Neural cell (in vitro differentiated cells): ENCODE results near the gene NAV1. TPM values are rescaled to one million over a fixed set of nuclear protein-coding genes. Genes with fewer than 3 reads are reported as not detected.

Experiments used
- H2AFZ ChIP-seq: fragments of 200-600, 300-800 bp; sonication (generic), shearing (Covaris generic); 2 replicates; pipeline ENCODE4 v1.6.0; 2014; ENCODE audit warnings: low read depth, mild to moderate bottlenecking, antibody characterized with exemption, low read length, moderate library complexity
- H3F3A ChIP-seq: fragments of 200-600 bp; shearing (Covaris generic); 2 replicates; pipeline ENCODE4 v1.6.1; 2016; ENCODE audit warnings: mild to moderate bottlenecking, moderate library complexity, mixed read lengths, antibody characterized with exemption, low read length; ENCODE audit not compliant: insufficient read depth, poor library complexity, severe bottlenecking
- H3K27ac ChIP-seq: fragments of 200-600, 300-800 bp; sonication (generic), shearing (Covaris generic); 2 replicates; pipeline ENCODE4 v1.5.1; 2014; ENCODE audit warnings: mild to moderate bottlenecking, low read length, moderate library complexity
- H3K27me3 ChIP-seq: fragments of 300-800, 200-600 bp; sonication (generic), shearing (Covaris generic); 2 replicates; pipeline ENCODE4 v1.6.0; 2014; ENCODE audit warnings: mild to moderate bottlenecking, low read depth, low read length, moderate library complexity; ENCODE audit not compliant: insufficient read depth
- H3K36me3 ChIP-seq: fragments of 300-800, 200-600 bp; sonication (generic), shearing (Covaris generic); 2 replicates; pipeline ENCODE4 v1.5.1; 2014; ENCODE audit warnings: mild to moderate bottlenecking, antibody characterized with exemption, low read length, moderate library complexity; ENCODE audit not compliant: insufficient read depth
- H3K4me2 ChIP-seq: fragments of 300-800, 200-600 bp; sonication (generic), shearing (Covaris generic); 2 replicates; pipeline ENCODE4 v1.6.0; 2014; ENCODE audit warnings: mild to moderate bottlenecking, low read length
- H3K4me3 ChIP-seq: fragments of 300-800, 200-600 bp; sonication (generic), shearing (Covaris generic); 2 replicates; pipeline ENCODE4 v1.5.1; 2014; ENCODE audit warnings: mild to moderate bottlenecking, low read length, moderate library complexity
- H3K79me2 ChIP-seq: fragments of 200-600 bp; shearing (Covaris generic); replicated peaks from 2 replicates; pipeline ENCODE4 v1.6.0; 2014; ENCODE audit warnings: mild to moderate bottlenecking, low read length, moderate library complexity; ENCODE audit not compliant: insufficient read depth
- H3K9ac ChIP-seq: fragments of 300-800, 200-600 bp; sonication (generic), shearing (Covaris generic); 2 replicates; pipeline ENCODE4 v1.6.1; 2016; ENCODE audit warnings: mild to moderate bottlenecking, low read length, mixed read lengths
- H3K9me2 ChIP-seq: fragments of 200-600 bp; shearing (Covaris generic); 2 replicates; pipeline ENCODE4 v1.6.1; 2016; ENCODE audit warnings: mild to moderate bottlenecking, low read length, mixed read lengths; ENCODE audit not compliant: insufficient read depth
- H3K9me3 ChIP-seq: fragments of 200-600, 300-800 bp; sonication (generic), shearing (Covaris generic); 2 replicates; pipeline ENCODE4 v1.6.1; 2016; ENCODE audit warnings: mild to moderate bottlenecking, mixed run types, low read length, moderate library complexity, mixed read lengths
- H4K20me1 ChIP-seq: fragments of 200-600 bp; shearing (Covaris generic); 2 replicates; pipeline ENCODE4 v1.6.1; 2016; ENCODE audit warnings: mild to moderate bottlenecking, mixed run types; ENCODE audit not compliant: insufficient read depth
- EP300 ChIP-seq: fragments of 450-650 bp; conservative IDR thresholded peaks from 2 replicates; pipeline ENCODE4 v1.6.1; 2014; ENCODE audit warnings: antibody characterized with exemption, mild to moderate bottlenecking, moderate library complexity; ENCODE audit not compliant: poor library complexity, severe bottlenecking
- EZH2 ChIP-seq: fragments of 200-600, 300-800 bp; shearing (Covaris generic), sonication (generic); IDR thresholded peaks from 2 replicates; pipeline ENCODE4 v1.6.1; 2014; ENCODE audit warnings: antibody characterized with exemption, low read length, borderline replicate concordance, mild to moderate bottlenecking; ENCODE audit not compliant: insufficient read depth, poor library complexity, severe bottlenecking
- MXI1 ChIP-seq: fragments of 450-650 bp; conservative IDR thresholded peaks from 2 replicates; pipeline ENCODE4 v1.6.1; 2014; ENCODE audit warnings: antibody characterized with exemption, mild to moderate bottlenecking; ENCODE audit not compliant: poor library complexity, severe bottlenecking
- POLR2AphosphoS5 ChIP-seq: IDR thresholded peaks from 2 replicates; pipeline ENCODE4 v1.6.1; 2012
- RAD21 ChIP-seq: fragments of 450-650 bp; conservative IDR thresholded peaks from 2 replicates; pipeline ENCODE4 v1.6.1; 2014; ENCODE audit warnings: antibody characterized with exemption, mild to moderate bottlenecking, moderate library complexity
- SMC3 ChIP-seq: fragments of 450-650 bp; conservative IDR thresholded peaks from 2 replicates; pipeline ENCODE4 v1.6.1; 2014; ENCODE audit warnings: antibody characterized with exemption, mild to moderate bottlenecking, moderate library complexity; ENCODE audit not compliant: poor library complexity
- TAF1 ChIP-seq: IDR thresholded peaks from 2 replicates; pipeline ENCODE4 v1.6.1; 2012; ENCODE audit warnings: low read depth
- polyA plus RNA-seq: library from polyadenylated mRNA; depleted of rRNA; stranded (reverse); fragments of >200 nt; gene quantifications from 2 replicates; pipeline ENCODE4 v1.2.3, GENCODE V29; 2014
- TF ChIP-seq, protein P1 (sequence below): IDR thresholded peaks from 2 replicates; pipeline ENCODE4 v1.6.1; 2012; ENCODE audit warnings: borderline replicate concordance
- TF ChIP-seq, protein P2 (sequence below): fragments of 450-650 bp; IDR thresholded peaks from 2 replicates; pipeline ENCODE4 v1.5.1; 2014; ENCODE audit warnings: antibody characterized with exemption, mild to moderate bottlenecking, moderate library complexity; ENCODE audit not compliant: poor library complexity, severe bottlenecking

NAV1 gene
- polyA plus RNA-seq, 1 donor from 2014 or later = 33.2 TPM

DNA sequence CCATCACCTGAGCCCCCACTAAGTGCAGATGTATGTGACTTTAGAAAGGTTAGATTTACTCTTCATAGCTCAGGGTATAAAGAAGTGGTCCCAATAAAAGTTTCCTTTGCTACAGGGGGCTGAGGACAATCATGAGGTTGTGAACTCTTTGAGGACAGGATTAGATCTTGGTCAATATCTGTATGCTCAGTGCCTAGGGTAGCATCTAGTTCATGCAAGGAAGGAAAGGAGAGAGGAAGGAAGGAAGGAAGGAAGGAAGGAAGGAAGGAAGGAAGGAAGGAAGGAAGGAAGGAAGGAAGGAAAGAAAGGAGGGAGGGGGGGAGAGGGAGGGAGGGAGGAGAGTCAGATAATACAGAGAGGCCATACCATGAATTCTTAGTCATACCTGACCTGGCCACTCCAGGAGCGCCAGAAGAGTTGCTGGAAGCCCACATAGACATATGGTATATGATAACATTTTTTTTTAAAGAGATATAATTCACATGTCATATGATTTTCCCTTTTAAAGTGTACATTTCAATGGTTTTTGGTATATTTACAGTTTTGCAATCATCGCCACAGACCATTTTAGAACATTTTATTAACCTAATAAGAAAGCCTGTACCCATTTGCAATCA, 22.3 kb upstream of the NAV1 start:
- H3K27me3 ChIP-seq = no peaks in the 10 kb centered on the region
- TF ChIP-seq EZH2 = no peak
- no peak for TF ChIP-seq MXI1
- TF ChIP-seq POLR2AphosphoS5 = no peak
- no peak overlapping the region for H3K9ac ChIP-seq
- H2AFZ ChIP-seq = no peak overlapping the region
- H3K4me3 ChIP-seq = no peak overlapping the region
- no peaks in the 10 kb centered on the region for H3K9me2 ChIP-seq
- H3K79me2 ChIP-seq = no peaks in the 10 kb centered on the region
- H3K27ac ChIP-seq = no peak overlapping the region
- H3F3A ChIP-seq = no peaks in the 10 kb centered on the region
- no peaks in the 10 kb centered on the region for H4K20me1 ChIP-seq
- H3K9me3 ChIP-seq = no peaks in the 10 kb centered on the region
- no peak overlapping the region for H3K4me2 ChIP-seq
- no peaks in the 10 kb centered on the region for H3K36me3 ChIP-seq

DNA sequence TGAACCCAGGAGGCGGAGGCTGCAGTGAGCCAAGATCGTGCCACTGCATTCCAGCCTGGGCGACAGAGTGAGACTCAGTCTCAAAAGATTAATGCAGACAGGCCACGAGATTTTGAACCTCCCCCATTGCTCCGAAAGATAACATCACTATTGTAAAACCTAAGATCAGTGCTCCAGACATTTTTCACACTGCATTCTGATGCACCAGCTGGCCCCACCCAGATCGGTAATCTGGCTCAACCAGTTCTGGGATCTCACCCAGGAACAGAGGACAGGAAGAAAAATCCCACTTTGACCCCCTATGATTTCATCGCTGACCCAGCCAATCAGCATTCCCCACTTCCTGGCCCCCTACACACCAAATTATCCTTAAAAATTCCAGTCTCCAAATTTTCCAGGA, 21.3 kb upstream of the NAV1 start:
- Histone ChIP-seq H3K9ac (no peak overlapping the region), H3K27ac (no peak overlapping the region), H2AFZ (no peak overlapping the region), H4K20me1 (no peaks in the 10 kb centered on the region), H3F3A (no peaks in the 10 kb centered on the region), H3K36me3 (no peaks in the 10 kb centered on the region), H3K27me3 (no peaks in the 10 kb centered on the region), H3K9me2 (no peaks in the 10 kb centered on the region), H3K9me3 (no peaks in the 10 kb centered on the region), H3K4me3 (no peak overlapping the region), H3K4me2 (no peak overlapping the region), H3K79me2 (no peaks in the 10 kb centered on the region)
- TF ChIP-seq RAD21 = no peak
- TF ChIP-seq, protein P1, sequence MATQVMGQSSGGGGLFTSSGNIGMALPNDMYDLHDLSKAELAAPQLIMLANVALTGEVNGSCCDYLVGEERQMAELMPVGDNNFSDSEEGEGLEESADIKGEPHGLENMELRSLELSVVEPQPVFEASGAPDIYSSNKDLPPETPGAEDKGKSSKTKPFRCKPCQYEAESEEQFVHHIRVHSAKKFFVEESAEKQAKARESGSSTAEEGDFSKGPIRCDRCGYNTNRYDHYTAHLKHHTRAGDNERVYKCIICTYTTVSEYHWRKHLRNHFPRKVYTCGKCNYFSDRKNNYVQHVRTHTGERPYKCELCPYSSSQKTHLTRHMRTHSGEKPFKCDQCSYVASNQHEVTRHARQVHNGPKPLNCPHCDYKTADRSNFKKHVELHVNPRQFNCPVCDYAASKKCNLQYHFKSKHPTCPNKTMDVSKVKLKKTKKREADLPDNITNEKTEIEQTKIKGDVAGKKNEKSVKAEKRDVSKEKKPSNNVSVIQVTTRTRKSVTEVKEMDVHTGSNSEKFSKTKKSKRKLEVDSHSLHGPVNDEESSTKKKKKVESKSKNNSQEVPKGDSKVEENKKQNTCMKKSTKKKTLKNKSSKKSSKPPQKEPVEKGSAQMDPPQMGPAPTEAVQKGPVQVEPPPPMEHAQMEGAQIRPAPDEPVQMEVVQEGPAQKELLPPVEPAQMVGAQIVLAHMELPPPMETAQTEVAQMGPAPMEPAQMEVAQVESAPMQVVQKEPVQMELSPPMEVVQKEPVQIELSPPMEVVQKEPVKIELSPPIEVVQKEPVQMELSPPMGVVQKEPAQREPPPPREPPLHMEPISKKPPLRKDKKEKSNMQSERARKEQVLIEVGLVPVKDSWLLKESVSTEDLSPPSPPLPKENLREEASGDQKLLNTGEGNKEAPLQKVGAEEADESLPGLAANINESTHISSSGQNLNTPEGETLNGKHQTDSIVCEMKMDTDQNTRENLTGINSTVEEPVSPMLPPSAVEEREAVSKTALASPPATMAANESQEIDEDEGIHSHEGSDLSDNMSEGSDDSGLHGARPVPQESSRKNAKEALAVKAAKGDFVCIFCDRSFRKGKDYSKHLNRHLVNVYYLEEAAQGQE = no peak
- TF ChIP-seq MXI1 = no peak
- no peak for TF ChIP-seq TAF1
- TF ChIP-seq POLR2AphosphoS5 = no peak
- no peak for TF ChIP-seq SMC3
- TF ChIP-seq EZH2 = no peak
- TF ChIP-seq, protein P2, sequence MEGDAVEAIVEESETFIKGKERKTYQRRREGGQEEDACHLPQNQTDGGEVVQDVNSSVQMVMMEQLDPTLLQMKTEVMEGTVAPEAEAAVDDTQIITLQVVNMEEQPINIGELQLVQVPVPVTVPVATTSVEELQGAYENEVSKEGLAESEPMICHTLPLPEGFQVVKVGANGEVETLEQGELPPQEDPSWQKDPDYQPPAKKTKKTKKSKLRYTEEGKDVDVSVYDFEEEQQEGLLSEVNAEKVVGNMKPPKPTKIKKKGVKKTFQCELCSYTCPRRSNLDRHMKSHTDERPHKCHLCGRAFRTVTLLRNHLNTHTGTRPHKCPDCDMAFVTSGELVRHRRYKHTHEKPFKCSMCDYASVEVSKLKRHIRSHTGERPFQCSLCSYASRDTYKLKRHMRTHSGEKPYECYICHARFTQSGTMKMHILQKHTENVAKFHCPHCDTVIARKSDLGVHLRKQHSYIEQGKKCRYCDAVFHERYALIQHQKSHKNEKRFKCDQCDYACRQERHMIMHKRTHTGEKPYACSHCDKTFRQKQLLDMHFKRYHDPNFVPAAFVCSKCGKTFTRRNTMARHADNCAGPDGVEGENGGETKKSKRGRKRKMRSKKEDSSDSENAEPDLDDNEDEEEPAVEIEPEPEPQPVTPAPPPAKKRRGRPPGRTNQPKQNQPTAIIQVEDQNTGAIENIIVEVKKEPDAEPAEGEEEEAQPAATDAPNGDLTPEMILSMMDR = no peak
- TF ChIP-seq EP300 = no peak
